Glutamatergic neuron (in vitro differentiated cells): Measurements from ENCODE around the gene ANKDD1B. TPM values are rescaled to one million over a fixed set of nuclear protein-coding genes. Genes with fewer than 3 reads are reported as not detected.
"Not testable (repeated sequence)": the region's sequence is repeated elsewhere in the genome, so short reads cannot be mapped to it uniquely, and the experiment has no call there.

Experiments
- DNase-seq: peaks from one replicate; pipeline ENCODE4 v3.0.0; 2022
- H3K27ac Mint-ChIP-seq: one replicate; pipeline ENCODE4 v1.8.0; 2020; ENCODE audit warnings: mild to moderate bottlenecking, mixed read lengths, inconsistent platforms; ENCODE audit not compliant: unreplicated experiment
- H3K27me3 Mint-ChIP-seq: one replicate; pipeline ENCODE4 v1.8.0; 2020; ENCODE audit warnings: mild to moderate bottlenecking, moderate library complexity, mixed read lengths, inconsistent platforms; ENCODE audit not compliant: unreplicated experiment
- H3K36me3 Mint-ChIP-seq: one replicate; pipeline ENCODE4 v1.8.0; 2020; ENCODE audit warnings: mild to moderate bottlenecking, mixed read lengths, inconsistent platforms; ENCODE audit not compliant: unreplicated experiment
- H3K4me1 Mint-ChIP-seq: one replicate; pipeline ENCODE4 v1.8.0; 2020; ENCODE audit warnings: mild to moderate bottlenecking, low read depth, mixed read lengths, inconsistent platforms; ENCODE audit not compliant: unreplicated experiment
- H3K4me3 Mint-ChIP-seq: one replicate; pipeline ENCODE4 v1.8.0; 2020; ENCODE audit warnings: mild to moderate bottlenecking, mixed read lengths, inconsistent platforms; ENCODE audit not compliant: unreplicated experiment
- H3K9me3 Mint-ChIP-seq: one replicate; pipeline ENCODE4 v1.8.0; 2020; ENCODE audit warnings: mild to moderate bottlenecking, moderate library complexity, mixed read lengths, inconsistent platforms; ENCODE audit not compliant: unreplicated experiment
- CTCF ChIP-seq: fragments of 200-600 bp; sonication (generic); IDR thresholded peaks from one replicate; pipeline ENCODE4 v1.5.0; 2021; ENCODE audit not compliant: partially characterized antibody, unreplicated experiment
- total RNA-seq: library from RNA; stranded (reverse); fragmentation: NEBNext Ultra II Directional; extraction: Animal tissue kit (Norgen Biotek cat#: 25700); gene quantifications from one replicate; pipeline ENCODE4 v1.2.1, GENCODE V29; 2021; ENCODE audit not compliant: unreplicated experiment

ANKDD1B gene
- total RNA-seq, 1 donor from 2014 or later = 2.3 TPM

- Mint-ChIP-seq H3K27ac (no peak overlapping the region), H3K4me1 (peaks cover 4% of the 10 kb centered on the region), H3K9me3 (peaks cover 3% of the 10 kb centered on the region), H3K4me3 (no peak overlapping the region), H3K27me3 (no peaks in the 10 kb centered on the region), H3K36me3 (peaks cover 5% of the 10 kb centered on the region)
- DNase-seq = no peak
- TF ChIP-seq CTCF = no peak
Measured at GRCh38 chr5:75694781-75695180, 83.5 kb downstream of the ANKDD1B start.

GRCh38 chr5:75695472-75696351 is 84.5 kb downstream of the ANKDD1B start:
- not testable (repeated sequence) for H3K9me3 Mint-ChIP-seq, DNase-seq, H3K27me3 Mint-ChIP-seq, H3K4me1 Mint-ChIP-seq, H3K36me3 Mint-ChIP-seq
- peak overlapping the region; percentile 84 for H3K27ac Mint-ChIP-seq
- H3K4me3 Mint-ChIP-seq = peak overlapping the region; percentile 15

- H3K9me3 Mint-ChIP-seq = peaks cover 3% of the 10 kb centered on the region
- no peaks in the 10 kb centered on the region for H3K4me1 Mint-ChIP-seq
- no peak overlapping the region for H3K27ac Mint-ChIP-seq
- peaks cover 10% of the 10 kb centered on the region for H3K36me3 Mint-ChIP-seq
- no peak for TF ChIP-seq CTCF
- H3K4me3 Mint-ChIP-seq = no peak overlapping the region
- peaks cover 2% of the 10 kb centered on the region for H3K27me3 Mint-ChIP-seq
- no peak for DNase-seq
Measured at GRCh38 chr5:75701856-75702255, 90.6 kb downstream of the ANKDD1B start.

GRCh38 chr5:75706016-75706415 is 94.8 kb downstream of the ANKDD1B start:
- Mint-ChIP-seq H3K36me3 (peaks cover 5% of the 10 kb centered on the region), H3K4me1 (no peaks in the 10 kb centered on the region), H3K27me3 (peaks cover 2% of the 10 kb centered on the region), H3K27ac (no peak overlapping the region), H3K9me3 (no peaks in the 10 kb centered on the region), H3K4me3 (no peak overlapping the region)
- TF ChIP-seq CTCF = no peak
- no peak for DNase-seq

GRCh38 chr5:75706775-75707174 is 95.5 kb downstream of the ANKDD1B start:
- no peak overlapping the region for H3K27ac Mint-ChIP-seq
- no peak for DNase-seq
- H3K9me3 Mint-ChIP-seq = no peaks in the 10 kb centered on the region
- no peak for TF ChIP-seq CTCF
- peaks cover 5% of the 10 kb centered on the region for H3K36me3 Mint-ChIP-seq
- H3K27me3 Mint-ChIP-seq = peaks cover 2% of the 10 kb centered on the region
- H3K4me3 Mint-ChIP-seq = no peak overlapping the region
- H3K4me1 Mint-ChIP-seq = no peaks in the 10 kb centered on the region
